HT-29 (cell line): ENCODE measurements around the gene MYOF. TPM values are rescaled to one million over a fixed set of nuclear protein-coding genes. Genes with fewer than 3 reads are reported as not detected.
A peak's percentile ranks its signal among the peaks of the same experiment; 100 is the strongest.
"Not testable (repeated sequence)": the region's sequence is repeated elsewhere in the genome, so short reads cannot be mapped to it uniquely, and the experiment has no call there.

ENCODE experiments used
- DNase-seq: peaks from one replicate; pipeline ENCODE4 v3.0.0-alpha.2; 2015; ENCODE audit warnings: low spot score
- total RNA-seq: library from RNA; depleted of rRNA; stranded (reverse); fragments of >200 nt; shearing (Covaris generic); gene quantifications from 2 replicates; pipeline ENCODE4 v1.2.3, GENCODE V29; 2014

Gene MYOF
- total RNA-seq, 1 experiment from 2014 or later = 16.1 TPM

- no peak for DNase-seq
These were observed 182.4 kb downstream of the MYOF start for GRCh38 chr10:93299606-93300287.

GRCh38 chr10:93299195-93299594, 182.9 kb downstream of the MYOF start:
- DNase-seq = no peak

- no peak for DNase-seq
These were observed 186.0 kb downstream of the MYOF start for GRCh38 chr10:93296151-93296550.

GRCh38 chr10:93293999-93294398, 188.1 kb downstream of the MYOF start:
- no peak for DNase-seq

GRCh38 chr10:93290661-93291354, 191.3 kb downstream of the MYOF start:
- no peak for DNase-seq

GRCh38 chr10:93288679-93289634, 193.2 kb downstream of the MYOF start:
- DNase-seq = peak; percentile 95

GRCh38 chr10:93287775-93288174, 194.4 kb downstream of the MYOF start:
- no peak for DNase-seq

GRCh38 chr10:93284246-93284645, 197.9 kb downstream of the MYOF start:
- DNase-seq = not testable (repeated sequence)

GRCh38 chr10:93281367-93281720, 200.8 kb downstream of the MYOF start:
- DNase-seq = no peak

GRCh38 chr10:93280699-93281366, 201.3 kb downstream of the MYOF start:
- DNase-seq = no peak

GRCh38 chr10:93280121-93280698, 201.9 kb downstream of the MYOF start:
- DNase-seq = no peak

- no peak for DNase-seq
These were observed 204.8 kb downstream of the MYOF start for GRCh38 chr10:93277360-93277759.

GRCh38 chr10:93274419-93274818, 207.7 kb downstream of the MYOF start:
- DNase-seq = no peak

- DNase-seq = no peak
These were observed 209.1 kb downstream of the MYOF start for GRCh38 chr10:93272884-93273675.

GRCh38 chr10:93271347-93271746, 210.8 kb downstream of the MYOF start:
- DNase-seq = no peak

- DNase-seq = no peak
These were observed 212.9 kb downstream of the MYOF start for GRCh38 chr10:93269281-93269680.

GRCh38 chr10:93268021-93268420, 214.1 kb downstream of the MYOF start:
- no peak for DNase-seq

GRCh38 chr10:93267521-93267920, 214.6 kb downstream of the MYOF start:
- DNase-seq = no peak

GRCh38 chr10:93266858-93267257, 215.3 kb downstream of the MYOF start:
- DNase-seq = no peak

GRCh38 chr10:93261961-93262610, 220.0 kb downstream of the MYOF start:
- DNase-seq = no peak
